Measurements from ENCODE around the gene CFAP92.
"Not testable (repeated sequence)": the region's sequence is repeated elsewhere in the genome, so short reads cannot be mapped to it uniquely, and the experiment has no call there.

GRCh38 chr3:128923986-128924385 is 69.9 kb downstream of the CFAP92 start:
- TF ChIP-seq YY1 (IDR thresholded peaks at IDR 0.05; ENCODE audit: insufficient read depth, insufficient read length); ZNF274 (IDR thresholded peaks at IDR 0.05; ENCODE audit: low read depth, low read length); SUZ12 (IDR thresholded peaks at IDR 0.05; ENCODE audit: extremely low read depth, insufficient read depth, insufficient read length): not testable (repeated sequence)
